Tibial artery (tissue), 4 donors: ENCODE results near the gene HMGB4.
A peak's percentile ranks its signal among the peaks of the same experiment; 100 is the strongest.

Source experiments
- DNase-seq, 2 donors: peaks; one replicate each; pipeline ENCODE4 v3.0.0-alpha.2; 2019
- H3K27ac ChIP-seq, 2 donors: fragments of 200-600 bp; sonication (generic) in 1 of 2; 1 replicate in 1 of 2; 2 replicates in 1 of 2; pipeline ENCODE4 v1.5.1; 2018 to 2019; ENCODE audit warnings: mild to moderate bottlenecking in 1 of 2
- H3K27me3 ChIP-seq, 2 donors: fragments of 200-600 bp; sonication (generic) in 1 of 2; one replicate each; pipeline versions ENCODE4 v1.5.1 to v1.6.0; 2016 to 2019
- H3K36me3 ChIP-seq, 3 donors: fragments of 200-600 bp; sonication (generic) in 2 of 3; one replicate each; pipeline ENCODE4 v1.5.1; 2016 to 2019; ENCODE audit warnings: mild to moderate bottlenecking in 2 of 3
- H3K4me1 ChIP-seq, 4 donors: fragments of 200-600 bp; sonication (generic) in 2 of 4; 1 replicate in 3 of 4; 2 replicates in 1 of 4; pipeline ENCODE4 v1.5.1; 2016 to 2019
- H3K4me3 ChIP-seq, 2 donors: fragments of 200-600 bp; sonication (generic) in 1 of 2; 1 replicate in 1 of 2; 2 replicates in 1 of 2; pipeline ENCODE4 v1.5.1; 2018 to 2019; ENCODE audit warnings: mild to moderate bottlenecking in 2 of 2
- H3K9me3 ChIP-seq, 3 donors: fragments of 200-600 bp; sonication (generic) in 1 of 3; one replicate each; pipeline ENCODE4 v1.5.1; 2016 to 2019
- intact Hi-C: fragments of 100-400 bp; cut with DNase I; formaldehyde crosslinking; loops from one replicate; pipeline ENCODE4 v1.15.0; 2023; ENCODE audit warnings: low total_unique reads
- TF ChIP-seq, protein P1 (sequence below), 2 experiments: fragments of 200-600 bp in 1 of 2; fragments of 450-650 bp in 1 of 2; IDR thresholded peaks; one replicate each; pipeline ENCODE4 v1.5.1; 2017 to 2019; ENCODE audit warnings: antibody characterized with exemption in 2 of 2, mild to moderate bottlenecking in 1 of 2, moderate library complexity in 1 of 2

HMGB4 gene

DNA sequence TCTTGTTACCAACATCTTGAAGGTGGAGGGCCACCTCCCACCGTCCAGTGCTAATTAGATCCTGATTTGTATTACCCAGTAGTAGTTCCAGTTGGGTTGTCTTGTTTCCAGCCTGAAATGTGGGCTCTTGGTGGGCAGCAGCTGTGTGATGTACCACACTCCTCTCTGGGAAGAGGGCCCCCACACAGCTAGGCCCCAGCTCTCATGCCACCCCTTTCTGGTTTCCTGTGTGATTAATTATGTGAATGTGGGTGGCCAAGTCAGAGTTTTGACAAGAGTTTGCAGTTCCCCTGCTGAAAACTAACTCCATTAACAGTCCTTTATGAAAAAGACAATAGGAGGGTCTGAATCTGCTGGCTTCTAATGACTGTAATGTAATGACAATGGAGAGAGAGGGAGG is 3.8 kb downstream of the HMGB4 start:
- Histone ChIP-seq H3K4me3 (no peak overlapping the region), H3K4me1 (no peaks in the 10 kb centered on the region), H3K27ac (no peak overlapping the region), H3K9me3 (no peaks in the 10 kb centered on the region), H3K27me3 (peaks cover 0 to 8% of the 10 kb centered on the region in 2 donors), H3K36me3 (no peaks in the 10 kb centered on the region)
- TF ChIP-seq, protein P1, sequence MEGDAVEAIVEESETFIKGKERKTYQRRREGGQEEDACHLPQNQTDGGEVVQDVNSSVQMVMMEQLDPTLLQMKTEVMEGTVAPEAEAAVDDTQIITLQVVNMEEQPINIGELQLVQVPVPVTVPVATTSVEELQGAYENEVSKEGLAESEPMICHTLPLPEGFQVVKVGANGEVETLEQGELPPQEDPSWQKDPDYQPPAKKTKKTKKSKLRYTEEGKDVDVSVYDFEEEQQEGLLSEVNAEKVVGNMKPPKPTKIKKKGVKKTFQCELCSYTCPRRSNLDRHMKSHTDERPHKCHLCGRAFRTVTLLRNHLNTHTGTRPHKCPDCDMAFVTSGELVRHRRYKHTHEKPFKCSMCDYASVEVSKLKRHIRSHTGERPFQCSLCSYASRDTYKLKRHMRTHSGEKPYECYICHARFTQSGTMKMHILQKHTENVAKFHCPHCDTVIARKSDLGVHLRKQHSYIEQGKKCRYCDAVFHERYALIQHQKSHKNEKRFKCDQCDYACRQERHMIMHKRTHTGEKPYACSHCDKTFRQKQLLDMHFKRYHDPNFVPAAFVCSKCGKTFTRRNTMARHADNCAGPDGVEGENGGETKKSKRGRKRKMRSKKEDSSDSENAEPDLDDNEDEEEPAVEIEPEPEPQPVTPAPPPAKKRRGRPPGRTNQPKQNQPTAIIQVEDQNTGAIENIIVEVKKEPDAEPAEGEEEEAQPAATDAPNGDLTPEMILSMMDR (IDR thresholded peaks at IDR 0.05) = no peak
- no peak for DNase-seq
- intact Hi-C loops = no loop called here

GRCh38 chr1:33872275-33872674 is 8.4 kb downstream of the HMGB4 start:
- no peak overlapping the region for H3K4me3 ChIP-seq
- no peaks in the 10 kb centered on the region for H3K4me1 ChIP-seq
- DNase-seq = no peak
- H3K27me3 ChIP-seq = no peaks in the 10 kb centered on the region
- intact Hi-C loops = no loop called here
- no peaks in the 10 kb centered on the region for H3K36me3 ChIP-seq
- TF ChIP-seq, protein P1 (IDR thresholded peaks at IDR 0.05) = no peak
- no peak overlapping the region for H3K27ac ChIP-seq
- H3K9me3 ChIP-seq = no peaks in the 10 kb centered on the region

DNA sequence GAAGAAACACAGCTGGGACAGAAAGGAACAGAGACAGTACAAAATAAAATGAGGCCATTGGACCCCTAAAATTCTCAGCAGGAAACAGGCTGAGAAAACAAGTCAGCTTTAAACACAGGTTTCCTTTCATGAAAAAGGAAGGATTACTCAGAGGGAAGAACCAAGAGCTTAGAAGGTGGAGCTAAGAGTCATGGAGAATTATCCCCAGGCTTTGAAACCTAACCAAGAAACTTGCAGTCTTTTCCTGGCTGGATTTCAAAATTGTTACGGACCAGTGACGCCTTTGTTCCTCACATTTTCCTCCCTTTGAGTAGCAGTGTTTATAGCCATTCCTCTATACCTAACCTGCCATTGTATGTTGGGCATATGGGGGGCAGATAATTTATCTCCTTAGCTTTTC is 8.8 kb downstream of the HMGB4 start:
- intact Hi-C loops = no loop called here
- TF ChIP-seq, protein P1 (IDR thresholded peaks at IDR 0.05) = no peak
- H3K27ac ChIP-seq = no peak overlapping the region

GRCh38 chr1:33874636-33875035 is 10.8 kb downstream of the HMGB4 start:
- Histone ChIP-seq H3K4me3 (no peak overlapping the region), H3K27ac (no peak overlapping the region), H3K36me3 (no peaks in the 10 kb centered on the region), H3K4me1 (no peaks in the 10 kb centered on the region), H3K9me3 (no peaks in the 10 kb centered on the region), H3K27me3 (no peaks in the 10 kb centered on the region)
- DNase-seq = no peak
- TF ChIP-seq, protein P1 (IDR thresholded peaks at IDR 0.05) = no peak
- intact Hi-C loops = no loop called here

More for the DNA sequence above, 8.8 kb downstream of the HMGB4 start:
- H3K36me3 ChIP-seq = no peaks in the 10 kb centered on the region
- H3K27me3 ChIP-seq = no peaks in the 10 kb centered on the region
- no peaks in the 10 kb centered on the region for H3K4me1 ChIP-seq
- H3K4me3 ChIP-seq = no peak overlapping the region
- no peak for DNase-seq
- H3K9me3 ChIP-seq = no peaks in the 10 kb centered on the region

DNA sequence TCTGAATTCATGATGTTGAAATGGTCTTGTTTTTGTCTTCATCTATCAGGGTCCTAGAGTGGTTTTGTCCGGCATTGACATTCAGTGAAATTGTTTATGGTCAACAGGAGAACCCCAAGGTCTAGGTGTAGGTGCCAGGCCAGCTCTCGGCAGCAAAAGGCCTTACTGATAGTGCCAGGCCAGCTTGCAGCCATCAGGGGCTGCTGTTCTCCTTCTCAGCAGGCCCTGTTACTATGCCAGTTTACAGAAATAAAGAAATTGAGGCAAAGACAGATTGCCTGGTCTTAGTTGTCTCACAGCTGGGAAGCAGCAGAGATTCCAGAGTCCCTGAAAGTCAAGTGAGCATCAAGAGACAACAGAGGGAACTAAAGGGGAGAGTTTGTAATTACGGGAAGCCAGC is 12.0 kb downstream of the HMGB4 start:
- Histone ChIP-seq H3K4me3 (no peak overlapping the region), H3K9me3 (no peaks in the 10 kb centered on the region), H3K27ac (no peak overlapping the region), H3K27me3 (no peaks in the 10 kb centered on the region), H3K36me3 (no peaks in the 10 kb centered on the region), H3K4me1 (peaks cover 0 to 2% (median 0%) of the 10 kb centered on the region in 4 donors)
- intact Hi-C loops = no loop called here
- TF ChIP-seq, protein P1 (IDR thresholded peaks at IDR 0.05) = peak in 1 of 2 experiments; percentile 9
- no peak for DNase-seq
